HG03571 (cell line): ENCODE results near the gene C19orf73.
"Not testable (repeated sequence)": the region's sequence is repeated elsewhere in the genome, so short reads cannot be mapped to it uniquely, and the experiment has no call there.

Source experiments
- ATAC-seq: cut with Tn5 transposase; IDR thresholded peaks from one replicate; pipeline ENCODE4 v1.9.1; 2021; ENCODE audit not compliant: unreplicated experiment

Gene C19orf73

GRCh38 chr19:49148784-49149651, 30.1 kb upstream of the C19orf73 start:
- no peak for ATAC-seq

- no peak for ATAC-seq
These were observed 29.2 kb upstream of the C19orf73 start for GRCh38 chr19:49148044-49148682.

GRCh38 chr19:49146408-49146770, 27.4 kb upstream of the C19orf73 start:
- ATAC-seq, result not testable (repeated sequence)

- ATAC-seq, result no peak
These were observed 26.8 kb upstream of the C19orf73 start for GRCh38 chr19:49145573-49146407.

GRCh38 chr19:49142866-49143335, 24.0 kb upstream of the C19orf73 start:
- ATAC-seq, result no peak

GRCh38 chr19:49141352-49141751, 22.4 kb upstream of the C19orf73 start:
- no peak for ATAC-seq

- ATAC-seq, result no peak
These were observed 22.0 kb upstream of the C19orf73 start for GRCh38 chr19:49140951-49141350.

- no peak for ATAC-seq
These were observed 17.8 kb upstream of the C19orf73 start for GRCh38 chr19:49136771-49137171.

- ATAC-seq, result no peak
These were observed 16.7 kb upstream of the C19orf73 start for GRCh38 chr19:49135686-49136085.

- ATAC-seq, result no peak
These were observed 14.9 kb upstream of the C19orf73 start for GRCh38 chr19:49133621-49134454.

- ATAC-seq, result no peak
These were observed 14.1 kb upstream of the C19orf73 start for GRCh38 chr19:49132974-49133609.

GRCh38 chr19:49130325-49130724, 11.4 kb upstream of the C19orf73 start:
- ATAC-seq, result no peak

- ATAC-seq, result no peak
These were observed 10.3 kb upstream of the C19orf73 start for GRCh38 chr19:49129238-49129583.

- no peak for ATAC-seq
These were observed 9.7 kb upstream of the C19orf73 start for GRCh38 chr19:49128545-49129237.

GRCh38 chr19:49127674-49128544, 9.0 kb upstream of the C19orf73 start:
- peak; percentile 70 for ATAC-seq

- ATAC-seq, result not testable (repeated sequence)
These were observed 8.3 kb upstream of the C19orf73 start for GRCh38 chr19:49127225-49127624.

- no peak for ATAC-seq
These were observed 7.6 kb upstream of the C19orf73 start for GRCh38 chr19:49126575-49126974.

- no peak for ATAC-seq
These were observed 6.2 kb upstream of the C19orf73 start for GRCh38 chr19:49125025-49125731.
